GM12874 (cell line): ENCODE measurements around the gene CERS2.
A peak's percentile ranks its signal among the peaks of the same experiment; 100 is the strongest.

Source experiments
- TF ChIP-seq, protein P1 (sequence below): IDR thresholded peaks from 2 replicates; pipeline ENCODE4 v1.5.1; 2011; ENCODE audit warnings: low read depth, mild to moderate bottlenecking, control low read depth, low read length, moderate library complexity; ENCODE audit not compliant: insufficient read depth

CERS2 gene

DNA sequence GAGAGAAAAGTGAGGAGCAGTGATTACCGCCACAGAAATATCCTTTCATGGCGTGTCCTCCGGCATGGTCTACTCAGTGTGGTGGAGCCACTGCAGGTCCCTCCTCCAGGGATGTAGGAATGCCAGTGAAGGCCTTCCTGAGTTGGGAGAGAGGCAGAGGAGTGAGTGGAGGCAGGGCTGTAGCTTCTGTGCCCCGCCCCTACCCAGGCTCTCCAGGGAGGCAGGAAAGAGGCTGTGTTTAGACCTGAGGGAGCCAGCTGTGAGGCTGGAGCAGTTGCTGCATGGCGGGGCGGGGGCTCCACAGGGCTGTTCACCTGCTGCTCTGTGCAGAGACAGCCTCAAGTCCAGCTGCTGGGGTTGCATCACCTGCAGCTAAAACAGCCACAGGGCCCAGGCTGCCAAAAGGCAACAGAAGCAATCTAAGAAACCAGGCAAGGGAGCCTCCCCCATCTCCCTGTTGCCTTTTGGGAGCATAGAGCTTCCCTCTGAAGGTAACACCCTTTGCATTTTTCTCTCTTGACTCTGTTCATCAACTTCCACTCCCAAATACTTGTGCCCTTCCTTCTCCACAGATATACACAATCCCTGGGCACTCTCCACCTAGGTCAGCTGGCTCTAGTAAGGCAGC is 6.7 kb upstream of the CERS2 start:
- TF ChIP-seq, protein P1, sequence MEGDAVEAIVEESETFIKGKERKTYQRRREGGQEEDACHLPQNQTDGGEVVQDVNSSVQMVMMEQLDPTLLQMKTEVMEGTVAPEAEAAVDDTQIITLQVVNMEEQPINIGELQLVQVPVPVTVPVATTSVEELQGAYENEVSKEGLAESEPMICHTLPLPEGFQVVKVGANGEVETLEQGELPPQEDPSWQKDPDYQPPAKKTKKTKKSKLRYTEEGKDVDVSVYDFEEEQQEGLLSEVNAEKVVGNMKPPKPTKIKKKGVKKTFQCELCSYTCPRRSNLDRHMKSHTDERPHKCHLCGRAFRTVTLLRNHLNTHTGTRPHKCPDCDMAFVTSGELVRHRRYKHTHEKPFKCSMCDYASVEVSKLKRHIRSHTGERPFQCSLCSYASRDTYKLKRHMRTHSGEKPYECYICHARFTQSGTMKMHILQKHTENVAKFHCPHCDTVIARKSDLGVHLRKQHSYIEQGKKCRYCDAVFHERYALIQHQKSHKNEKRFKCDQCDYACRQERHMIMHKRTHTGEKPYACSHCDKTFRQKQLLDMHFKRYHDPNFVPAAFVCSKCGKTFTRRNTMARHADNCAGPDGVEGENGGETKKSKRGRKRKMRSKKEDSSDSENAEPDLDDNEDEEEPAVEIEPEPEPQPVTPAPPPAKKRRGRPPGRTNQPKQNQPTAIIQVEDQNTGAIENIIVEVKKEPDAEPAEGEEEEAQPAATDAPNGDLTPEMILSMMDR, result no peak

- TF ChIP-seq, protein P1, result peak; percentile 100
Observed at GRCh38 chr1:150979092-150980056, 4.7 kb upstream of the CERS2 start.

GRCh38 chr1:150976879-150977694 is 2.5 kb upstream of the CERS2 start:
- TF ChIP-seq, protein P1, result no peak

- TF ChIP-seq, protein P1, result no peak
Observed at GRCh38 chr1:150976401-150976821, 1.8 kb upstream of the CERS2 start.

DNA sequence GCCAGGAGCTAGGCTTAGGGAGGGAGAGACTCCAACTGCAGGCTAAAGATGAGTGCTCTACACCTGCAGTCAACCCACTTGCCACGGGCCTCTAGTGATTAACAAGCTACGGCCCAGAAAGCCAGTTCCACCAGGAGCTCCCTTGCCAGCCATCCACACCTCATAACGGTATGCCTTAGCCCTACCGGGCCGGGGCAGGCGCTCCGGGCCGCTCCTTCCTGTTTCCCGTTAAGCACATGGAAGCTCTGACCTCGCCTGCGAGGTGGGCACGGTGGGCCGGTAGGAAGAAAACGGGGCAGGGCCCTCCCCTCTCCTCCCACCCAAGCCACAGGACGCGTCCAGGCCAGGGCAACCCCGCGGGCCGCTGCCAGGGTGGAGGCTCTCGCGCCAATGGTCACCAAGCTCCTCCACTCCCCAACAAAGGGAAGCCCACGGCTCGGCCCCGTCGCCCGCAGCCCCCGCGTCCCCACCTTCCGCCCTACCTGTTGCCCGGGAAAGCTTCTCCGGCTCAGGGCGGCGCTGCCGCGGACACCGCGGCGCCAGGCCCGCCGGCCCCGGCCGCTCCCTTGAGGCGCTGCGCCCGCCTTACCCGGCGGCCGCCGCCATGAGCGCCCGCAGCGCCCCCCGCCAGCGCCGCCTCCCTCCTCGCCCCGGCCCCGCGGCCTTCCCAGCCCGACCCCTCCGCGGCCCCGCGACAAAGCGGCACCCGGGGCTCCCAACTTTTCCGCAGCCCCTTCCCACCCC is 627 bp downstream of the CERS2 start:
- TF ChIP-seq, protein P1, result no peak

DNA sequence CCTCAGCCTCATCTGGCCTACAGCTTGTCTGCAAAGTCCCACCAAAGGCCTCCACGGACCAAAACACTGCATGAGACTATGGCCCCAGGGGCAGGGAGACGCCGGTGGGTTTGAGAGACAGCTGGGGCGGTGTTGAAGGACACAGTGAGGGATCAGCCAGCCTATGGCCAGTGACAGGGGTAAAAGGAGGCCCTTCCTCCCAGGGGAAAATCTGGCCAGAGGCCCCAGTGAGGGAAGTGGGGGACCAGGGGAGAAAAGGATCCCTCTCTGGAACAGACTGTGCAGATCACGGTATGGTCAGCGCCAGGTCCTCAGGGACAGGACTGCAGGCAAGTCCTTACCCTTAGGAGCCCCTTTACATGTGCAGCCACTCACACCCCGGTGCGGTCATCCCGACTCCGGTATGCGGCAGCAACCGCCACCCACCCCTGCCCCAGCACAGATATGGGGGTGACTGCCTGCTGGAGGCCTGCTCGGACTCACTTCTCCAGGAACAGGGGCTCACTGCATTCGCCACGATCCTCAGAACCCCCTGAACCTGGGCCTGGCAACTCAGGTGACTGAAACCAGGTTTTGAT is 1.3 kb downstream of the CERS2 start:
- TF ChIP-seq, protein P1, result no peak
